ENCODE measurements around the gene FDPS.
"Not testable (repeated sequence)": the region's sequence is repeated elsewhere in the genome, so short reads cannot be mapped to it uniquely, and the experiment has no call there.

The FDPS gene

GRCh38 chr1:155286544-155286943 lies 22.1 kb upstream of the FDPS start:
- DNase-seq = no peak

DNA sequence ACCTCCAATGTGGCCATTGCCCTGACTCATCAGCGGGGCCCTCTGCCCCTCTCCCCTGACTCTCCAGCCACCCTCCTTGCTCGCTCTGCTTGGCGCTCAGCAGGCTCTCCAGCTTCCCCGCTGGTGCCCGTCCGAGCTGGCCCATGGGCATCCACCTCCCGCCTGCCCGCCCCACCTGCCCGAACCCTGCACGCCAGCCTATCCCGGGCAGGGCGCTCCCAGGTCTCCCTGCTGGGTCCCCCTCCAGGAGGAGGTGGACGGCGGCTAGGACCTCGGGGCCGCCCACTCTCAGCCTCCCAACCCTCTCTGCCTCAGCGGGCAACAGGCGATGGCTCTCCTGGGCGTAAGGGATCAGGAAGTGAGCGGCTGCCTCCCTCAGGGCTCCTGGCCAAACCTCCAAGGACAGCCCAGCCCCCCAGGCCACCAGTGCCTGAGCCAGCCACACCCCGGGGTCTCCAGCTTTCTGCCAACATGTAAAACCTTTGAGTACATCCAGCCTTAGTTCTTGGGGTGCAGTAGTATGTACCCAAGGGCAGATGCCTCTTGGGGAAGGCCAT lies 20.6 kb upstream of the FDPS start:
- no peak for DNase-seq

DNA sequence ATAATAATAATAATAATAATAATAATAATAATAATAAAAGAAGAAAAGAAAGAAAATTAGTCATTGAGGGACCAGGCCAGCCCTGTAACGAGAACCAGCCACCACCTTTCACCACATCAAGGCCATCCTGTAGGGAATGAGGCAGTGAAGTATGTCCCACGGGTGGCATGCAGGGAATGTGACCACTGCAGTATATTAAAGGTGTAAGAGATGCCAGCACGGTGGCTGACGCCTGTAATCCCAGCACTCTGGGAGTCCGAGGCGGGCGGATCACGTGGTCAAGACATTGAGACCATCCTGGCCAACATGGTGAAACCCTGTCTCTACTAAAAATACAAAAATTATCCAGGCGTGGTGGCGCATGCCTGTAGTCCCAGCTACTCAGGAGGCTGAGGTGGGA lies 17.7 kb upstream of the FDPS start:
- not testable (repeated sequence) for DNase-seq

- DNase-seq = no peak
These were observed 15.4 kb upstream of the FDPS start for GRCh38 chr1:155293086-155293749.

- no peak for DNase-seq
These were observed 14.0 kb upstream of the FDPS start for GRCh38 chr1:155294520-155295182.

GRCh38 chr1:155295183-155295941 lies 13.3 kb upstream of the FDPS start:
- DNase-seq = no peak

DNA sequence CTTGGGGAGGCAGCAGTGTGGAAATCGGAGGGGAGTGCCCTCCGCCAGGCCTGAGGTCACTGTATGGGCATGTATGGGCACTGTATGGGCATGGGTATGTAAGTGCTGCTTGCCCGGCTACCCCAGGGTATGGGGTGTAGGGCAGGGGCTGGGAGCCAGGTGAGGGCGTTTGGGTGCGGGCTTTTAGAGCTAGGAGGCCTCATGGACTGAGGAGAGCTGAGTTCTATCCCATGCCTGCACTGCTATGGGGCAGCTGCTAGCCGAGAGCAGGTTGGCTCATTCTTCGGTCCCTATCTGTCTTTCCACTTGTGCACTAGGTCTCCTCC lies 12.8 kb upstream of the FDPS start:
- no peak for DNase-seq

- no peak for DNase-seq
These were observed 12.0 kb upstream of the FDPS start for GRCh38 chr1:155296661-155297060.

- no peak for DNase-seq
These were observed 11.3 kb upstream of the FDPS start for GRCh38 chr1:155297384-155297783.

DNA sequence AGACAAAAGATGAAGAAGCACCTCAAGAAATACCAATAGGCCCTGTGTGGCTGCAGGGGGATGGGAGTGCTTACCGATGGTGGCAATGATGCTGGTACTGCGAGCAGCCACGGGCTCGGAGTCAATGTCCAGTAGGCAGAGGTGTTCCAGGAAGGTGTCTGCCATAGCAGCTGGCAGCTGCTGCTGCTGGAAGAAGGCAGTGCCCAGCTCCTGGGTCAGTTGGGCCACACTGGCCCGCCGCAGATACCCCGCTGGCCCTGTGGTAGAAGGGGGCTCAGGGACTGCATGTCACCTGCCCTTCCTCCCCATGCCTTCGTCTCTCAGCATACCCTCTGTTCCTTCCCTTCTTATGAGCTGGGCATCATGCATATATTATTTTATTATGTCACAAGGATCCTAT lies 8.6 kb upstream of the FDPS start:
- DNase-seq = no peak

DNA sequence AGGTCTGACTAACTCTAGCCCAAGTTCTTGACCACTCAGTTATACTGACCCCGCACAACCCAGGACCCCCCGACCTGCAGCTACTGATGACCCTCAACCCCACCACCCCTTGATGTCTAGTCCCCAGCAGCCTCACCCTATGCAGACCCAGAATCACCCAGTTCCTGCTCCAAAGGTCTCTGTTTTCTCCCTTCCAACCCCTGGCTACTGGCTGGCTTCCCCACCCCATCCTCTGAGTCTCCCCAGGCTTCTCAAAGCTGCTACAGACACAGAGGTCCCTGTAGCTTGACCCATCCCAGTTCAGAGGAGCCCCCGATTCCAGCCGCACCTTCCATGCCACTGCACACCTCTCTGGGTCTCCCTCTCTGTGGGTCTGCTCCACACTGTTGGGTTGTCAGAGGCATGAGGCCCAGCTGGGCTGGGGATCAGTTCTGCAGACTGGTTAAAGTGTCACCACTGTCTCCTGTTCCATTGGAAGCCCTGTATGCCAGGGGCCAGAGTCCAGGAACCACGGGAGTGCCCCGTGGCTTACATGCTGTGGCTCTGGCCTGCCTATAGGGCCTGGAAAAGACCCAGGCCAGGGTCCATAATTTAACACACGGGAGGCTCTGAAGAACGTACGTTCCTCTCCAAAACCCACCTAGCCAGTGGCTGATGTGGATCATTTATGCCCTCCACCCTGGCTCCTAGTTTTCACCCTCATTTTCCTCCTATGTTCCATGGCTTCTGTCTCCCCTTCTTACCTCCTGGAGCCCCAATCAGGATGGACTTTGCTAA lies 7.9 kb upstream of the FDPS start:
- no peak for DNase-seq

- no peak for DNase-seq
These were observed 7.3 kb upstream of the FDPS start, which contains the start of gene PKLR for GRCh38 chr1:155301342-155301841. Gene PKLR (minus strand): TSS chr1:155301438. CDS start chr1:155301395, 43 bp downstream.

DNA sequence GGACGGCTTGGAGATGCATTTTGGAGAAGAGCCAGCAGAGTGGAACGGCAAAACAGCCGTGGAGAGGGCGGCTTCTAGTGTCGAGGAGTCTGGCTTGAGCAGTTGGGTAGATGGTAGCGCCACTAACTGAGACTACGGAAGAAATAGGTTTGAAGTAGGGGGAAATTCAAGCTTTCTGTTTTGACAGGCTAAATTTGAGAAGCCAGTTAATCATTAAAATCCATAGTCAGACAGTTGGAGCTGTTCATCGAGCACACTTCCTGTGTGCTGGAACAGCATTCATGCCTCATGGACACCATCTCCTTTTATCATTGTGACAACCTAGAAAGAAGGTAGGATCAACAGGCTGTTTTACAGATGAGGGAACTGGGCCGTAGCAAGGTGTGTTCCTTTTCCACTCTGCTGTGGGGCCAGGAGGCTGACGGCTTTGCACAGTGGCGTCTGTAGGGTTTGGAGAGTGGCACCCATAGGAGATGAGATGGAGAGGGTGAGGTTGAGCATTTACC lies 4.1 kb upstream of the FDPS start:
- no peak for DNase-seq

GRCh38 chr1:155305881-155306391 lies 2.7 kb upstream of the FDPS start:
- DNase-seq = no peak

DNA sequence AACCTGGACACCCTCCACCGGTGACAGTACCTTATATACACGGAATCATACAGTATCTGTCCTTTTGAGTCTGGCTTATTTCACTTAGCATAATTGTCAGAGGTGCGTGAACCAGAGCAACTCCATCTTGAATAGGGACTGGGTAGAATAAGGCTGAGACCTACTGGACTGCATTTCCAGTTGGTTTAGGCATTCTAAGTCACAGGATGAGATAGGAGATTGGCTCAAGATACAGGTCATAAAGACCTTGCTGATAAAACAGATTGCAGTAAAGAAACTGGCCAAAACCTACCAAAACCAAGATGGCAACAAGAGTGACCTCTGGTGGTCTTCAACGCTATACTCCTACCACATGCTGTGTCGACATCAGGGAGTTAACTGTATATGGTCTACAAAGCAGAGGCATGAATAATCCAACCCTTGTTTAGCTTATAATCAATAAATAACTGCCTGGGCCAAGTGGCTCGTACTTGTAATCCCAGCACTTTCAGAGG lies 1.4 kb upstream of the FDPS start:
- no peak for DNase-seq

- DNase-seq = no peak
These were observed 856 bp downstream of the FDPS start for GRCh38 chr1:155309423-155310021.

DNA sequence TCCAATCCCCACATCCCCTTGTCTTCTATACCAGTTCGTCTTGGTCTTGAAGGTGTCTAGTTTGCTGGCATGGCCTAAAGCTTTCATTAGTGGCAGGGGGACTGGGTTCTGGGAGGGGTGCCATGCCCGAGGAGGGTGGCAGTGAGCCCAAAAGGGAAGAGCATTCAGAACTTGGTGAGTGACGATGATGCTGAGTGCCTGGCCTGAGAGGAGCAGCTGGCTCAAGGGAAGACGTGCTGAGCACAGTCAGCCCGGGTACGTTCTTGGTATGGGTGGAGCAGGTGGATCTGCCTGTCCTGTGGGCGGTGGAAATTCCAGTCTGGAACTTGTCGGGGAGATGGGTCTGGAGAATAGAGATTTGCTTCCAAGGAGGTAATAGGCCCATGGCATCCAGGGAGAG lies 4.6 kb downstream of the FDPS start:
- DNase-seq = no peak

DNA sequence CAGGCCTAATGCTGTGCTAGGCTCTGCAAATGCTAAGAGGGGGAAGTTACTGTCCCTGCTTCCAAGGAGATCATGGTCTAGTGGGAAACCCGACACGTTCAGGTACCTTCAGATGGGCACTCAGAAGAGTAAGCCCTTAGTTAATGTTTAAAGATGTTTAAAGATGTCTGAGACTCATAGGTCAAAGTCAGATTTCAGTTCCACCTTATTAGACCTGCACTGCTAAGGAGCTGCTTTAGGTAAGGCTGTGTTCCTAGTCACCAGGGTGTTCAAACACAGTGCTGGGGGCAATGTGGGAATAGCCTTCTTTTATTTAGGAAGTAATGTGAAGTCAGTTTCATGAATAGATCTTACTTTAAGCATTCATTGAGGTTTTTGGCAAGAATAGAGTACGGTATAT lies 8.3 kb downstream of the FDPS start:
- DNase-seq = no peak

GRCh38 chr1:155318082-155318481 lies 9.4 kb downstream of the FDPS start:
- no peak for DNase-seq

DNA sequence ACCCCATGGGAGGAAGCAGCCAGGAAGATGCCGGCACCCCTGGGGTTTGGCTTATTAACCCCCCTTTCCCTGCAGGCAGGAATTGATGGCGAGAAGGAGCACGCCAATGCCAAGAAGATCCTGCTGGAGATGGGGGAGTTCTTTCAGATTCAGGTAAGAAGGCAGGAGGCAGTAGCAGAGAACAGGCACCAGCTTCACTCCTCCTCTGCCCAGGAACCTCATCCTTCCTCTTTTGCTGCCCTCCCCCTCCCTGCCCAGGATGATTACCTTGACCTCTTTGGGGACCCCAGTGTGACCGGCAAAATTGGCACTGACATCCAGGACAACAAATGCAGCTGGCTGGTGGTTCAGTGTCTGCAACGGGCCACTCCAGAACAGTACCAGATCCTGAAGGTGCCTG lies 10.9 kb downstream of the FDPS start:
- DNase-seq = no peak

DNA sequence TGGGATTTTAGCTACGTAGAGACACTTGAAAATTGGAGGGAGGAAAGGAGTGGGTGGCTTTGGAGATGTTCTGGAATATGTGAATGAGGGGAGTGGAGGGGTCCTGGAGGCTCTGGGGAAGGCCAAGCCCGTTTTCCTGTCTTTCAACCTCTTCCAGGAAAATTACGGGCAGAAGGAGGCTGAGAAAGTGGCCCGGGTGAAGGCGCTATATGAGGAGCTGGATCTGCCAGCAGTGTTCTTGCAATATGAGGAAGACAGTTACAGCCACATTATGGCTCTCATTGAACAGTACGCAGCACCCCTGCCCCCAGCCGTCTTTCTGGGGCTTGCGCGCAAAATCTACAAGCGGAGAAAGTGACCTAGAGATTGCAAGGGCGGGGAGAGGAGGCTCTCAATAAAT lies 11.6 kb downstream of the FDPS start:
- no peak for DNase-seq

Data from amniotic stem cell (primary cell).